ENCODE results near the gene NEURL1.
"Not testable (repeated sequence)": the region's sequence is repeated elsewhere in the genome, so short reads cannot be mapped to it uniquely, and the experiment has no call there.

NEURL1 gene

DNA sequence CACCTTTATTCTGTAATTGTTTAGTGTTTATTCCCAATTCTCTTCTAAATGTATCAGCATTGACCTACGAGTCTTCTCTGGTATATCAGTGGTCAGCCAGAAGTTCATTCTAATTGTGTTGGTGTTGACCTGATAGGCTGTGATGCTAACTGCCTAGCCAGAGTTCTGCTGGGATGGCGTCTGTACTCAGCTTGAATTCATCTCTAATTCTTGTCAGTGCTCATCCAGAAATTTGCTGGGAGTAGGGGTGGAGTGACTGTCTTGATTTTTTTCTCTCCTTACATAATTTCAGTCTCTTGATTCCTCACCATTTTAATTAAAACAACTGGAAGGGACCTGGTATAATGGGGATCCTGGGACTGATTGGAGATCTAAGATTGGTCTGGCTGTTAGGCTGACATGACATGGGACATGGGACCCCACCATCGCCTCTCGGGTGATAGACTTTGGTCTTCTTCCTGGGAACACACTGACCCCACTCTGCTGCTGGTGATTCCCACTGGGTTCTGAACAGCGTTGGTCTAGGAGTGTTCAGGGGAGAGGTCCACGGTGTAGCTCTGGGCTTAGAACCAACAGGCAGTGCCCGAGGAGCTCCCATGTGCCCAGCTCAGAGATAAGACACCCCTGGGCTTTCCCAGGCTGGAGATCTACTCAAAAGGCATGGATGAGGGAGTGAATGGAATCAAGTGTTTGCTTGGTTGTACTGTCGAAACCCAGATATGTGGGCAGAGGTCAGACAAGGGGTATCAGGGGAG is 3.8 kb downstream of the NEURL1 start:
- Mint-ChIP-seq H3K4me1 (peaks cover 23% of the 10 kb centered on the region), H3K36me3 (ENCODE audit: low read depth) (no peaks in the 10 kb centered on the region), H3K9me3 (no peaks in the 10 kb centered on the region), H3K4me3 (no peak overlapping the region), H3K27ac (no peak overlapping the region), H3K27me3 (peaks cover 80% of the 10 kb centered on the region)
- no peak for DNase-seq
- no peak for ATAC-seq

DNA sequence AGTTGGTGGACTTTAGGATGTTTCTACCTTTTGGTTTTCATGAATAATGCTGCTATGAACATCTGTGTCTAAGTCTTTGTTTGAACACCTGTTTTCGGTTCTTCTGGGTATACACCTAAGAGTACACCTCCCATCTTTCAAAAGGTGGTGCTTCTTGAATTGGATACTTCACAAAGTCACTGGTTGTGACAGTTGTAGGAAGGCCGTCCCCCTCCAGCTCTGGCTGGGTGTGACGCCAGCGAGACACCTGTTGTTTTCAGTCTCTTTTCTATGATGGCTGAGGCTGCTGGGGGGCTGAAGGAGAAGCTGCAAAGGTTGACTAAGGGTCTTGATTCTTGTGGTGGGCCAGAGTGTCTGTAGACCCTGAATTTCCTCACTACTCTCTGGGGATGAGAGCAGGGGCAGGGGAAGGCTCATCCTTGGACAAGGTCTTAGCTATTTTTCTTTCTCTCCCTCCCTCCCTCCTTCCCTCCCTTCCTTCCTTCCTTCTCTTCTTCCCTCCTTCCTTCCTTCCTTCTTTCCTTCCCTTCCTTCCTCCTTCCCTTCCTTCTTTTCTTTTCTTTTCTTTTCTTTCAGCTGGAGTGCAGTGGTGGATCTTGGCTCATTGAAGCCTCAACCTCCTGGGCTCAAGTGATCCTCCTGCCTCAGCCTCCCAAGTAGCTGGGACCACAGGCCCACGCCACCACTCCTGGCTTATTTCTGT is 5.6 kb downstream of the NEURL1 start:
- H3K4me3 Mint-ChIP-seq, result no peak overlapping the region
- peaks cover 78% of the 10 kb centered on the region for H3K27me3 Mint-ChIP-seq
- no peaks in the 10 kb centered on the region for H3K36me3 Mint-ChIP-seq (ENCODE audit: low read depth)
- no peak for DNase-seq
- peaks cover 21% of the 10 kb centered on the region for H3K4me1 Mint-ChIP-seq
- no peak for ATAC-seq
- no peaks in the 10 kb centered on the region for H3K9me3 Mint-ChIP-seq
- H3K27ac Mint-ChIP-seq, result no peak overlapping the region

DNA sequence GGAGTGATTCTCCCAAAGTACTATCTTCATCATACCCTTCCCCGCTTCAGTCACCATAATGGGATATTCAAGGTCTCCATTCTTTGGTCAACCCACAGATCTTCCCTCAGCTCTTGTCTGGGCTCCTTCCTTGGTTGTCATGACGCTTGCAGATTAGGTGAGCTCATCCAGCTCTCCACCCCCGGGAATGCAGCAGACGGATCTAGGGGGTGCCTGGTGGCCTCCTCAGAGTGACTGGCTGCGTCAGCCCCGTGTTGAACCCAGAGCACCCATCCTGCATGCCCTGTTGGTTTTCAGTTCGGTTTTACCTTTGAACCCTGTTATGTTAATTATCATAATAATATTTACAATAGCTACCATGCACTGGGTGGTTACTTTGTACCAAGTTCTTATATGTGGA is 6.4 kb downstream of the NEURL1 start:
- Mint-ChIP-seq H3K27me3 (peaks cover 74% of the 10 kb centered on the region), H3K9me3 (no peaks in the 10 kb centered on the region), H3K4me1 (peaks cover 26% of the 10 kb centered on the region), H3K27ac (no peak overlapping the region), H3K36me3 (ENCODE audit: low read depth) (peaks cover 1% of the 10 kb centered on the region), H3K4me3 (no peak overlapping the region)
- ATAC-seq (no peak), DNase-seq (no peak)

DNA sequence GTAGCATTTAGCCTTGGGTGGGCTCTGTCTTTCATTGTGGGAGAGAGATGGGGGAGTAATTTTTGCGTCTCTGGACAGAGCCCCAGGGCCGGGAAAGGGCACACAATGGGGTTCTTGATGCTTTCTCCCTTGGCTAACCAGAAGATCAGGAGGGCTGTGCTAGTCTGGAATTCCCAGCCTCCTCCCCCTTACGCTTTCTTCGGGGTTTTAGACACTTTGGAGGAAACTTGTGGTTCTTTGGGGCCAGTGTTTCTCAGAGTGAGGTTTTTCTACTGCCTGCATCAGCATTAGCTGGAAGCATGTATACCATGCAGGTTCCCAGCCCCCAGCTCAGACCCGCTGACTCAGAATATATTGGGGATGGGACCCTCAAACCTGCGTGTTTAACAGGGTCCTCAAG is 7.0 kb downstream of the NEURL1 start:
- peaks cover 1% of the 10 kb centered on the region for H3K36me3 Mint-ChIP-seq (ENCODE audit: low read depth)
- ATAC-seq, result no peak
- H3K27ac Mint-ChIP-seq, result no peak overlapping the region
- H3K4me3 Mint-ChIP-seq, result no peak overlapping the region
- no peak for DNase-seq
- H3K4me1 Mint-ChIP-seq, result peaks cover 26% of the 10 kb centered on the region
- peaks cover 68% of the 10 kb centered on the region for H3K27me3 Mint-ChIP-seq
- H3K9me3 Mint-ChIP-seq, result no peaks in the 10 kb centered on the region

DNA sequence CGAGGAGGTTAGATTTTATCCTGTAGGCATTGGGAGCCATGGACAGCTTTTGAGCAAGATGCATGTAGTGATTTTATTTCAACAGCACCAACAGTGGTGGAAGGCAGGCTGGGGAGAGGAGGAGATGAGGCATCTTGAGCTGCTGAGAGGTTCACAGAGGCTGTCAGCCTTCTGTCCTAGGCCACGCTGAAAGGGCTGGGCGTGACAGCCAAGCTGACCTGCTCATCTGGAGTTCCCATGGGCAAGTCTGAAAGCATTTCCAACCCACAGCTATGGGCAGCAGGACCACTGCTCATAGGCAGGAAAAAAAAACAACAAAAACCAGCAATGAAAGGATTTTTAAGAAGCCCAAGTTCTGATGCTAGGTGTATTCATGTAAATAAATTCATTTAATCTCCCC is 7.7 kb downstream of the NEURL1 start:
- DNase-seq (no peak), ATAC-seq (no peak)
- H3K36me3 Mint-ChIP-seq (ENCODE audit: low read depth), result peaks cover 1% of the 10 kb centered on the region
- H3K27ac Mint-ChIP-seq, result no peak overlapping the region
- peaks cover 26% of the 10 kb centered on the region for H3K4me1 Mint-ChIP-seq
- peaks cover 67% of the 10 kb centered on the region for H3K27me3 Mint-ChIP-seq
- no peak overlapping the region for H3K4me3 Mint-ChIP-seq
- no peaks in the 10 kb centered on the region for H3K9me3 Mint-ChIP-seq

DNA sequence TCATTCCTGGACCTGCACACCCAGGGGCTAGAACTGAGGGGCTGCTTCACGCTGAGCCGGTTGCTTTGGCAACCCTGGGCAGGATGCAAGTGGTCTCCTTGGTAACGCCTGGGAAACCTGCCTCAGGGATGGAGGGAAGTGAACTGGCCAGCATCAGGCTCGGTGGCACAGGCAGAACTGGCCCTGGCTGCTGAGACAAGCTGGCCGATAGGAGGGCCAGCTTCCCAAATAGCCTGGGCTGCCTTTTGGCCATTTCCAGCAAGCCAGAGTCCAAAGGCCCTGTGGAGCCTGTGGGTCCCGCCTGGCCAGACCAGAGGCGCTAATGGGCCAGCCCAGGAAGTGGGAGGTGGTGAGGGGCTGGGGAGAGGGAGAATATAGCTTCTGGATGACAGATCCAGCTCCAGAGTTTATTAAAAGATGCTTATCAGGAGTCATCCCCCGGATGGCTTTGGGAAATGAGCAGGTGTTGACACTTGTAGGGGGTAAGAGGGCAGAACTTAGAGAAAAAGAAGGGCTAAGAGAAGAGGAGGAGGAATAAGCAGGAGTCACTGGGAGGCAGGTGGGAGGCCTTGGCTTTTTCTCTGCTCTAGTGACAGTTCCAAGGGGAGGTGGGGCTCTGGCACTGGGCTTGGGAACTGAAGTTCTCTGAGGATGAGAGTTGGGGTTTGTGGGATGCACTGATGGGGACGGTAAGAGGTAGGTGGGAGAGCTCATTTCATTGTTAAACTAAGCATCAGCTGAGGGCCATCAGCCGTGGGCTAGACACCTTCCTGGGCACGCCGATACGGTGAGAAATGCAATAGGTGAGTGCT is 9.6 kb downstream of the NEURL1 start:
- Mint-ChIP-seq H3K9me3 (no peaks in the 10 kb centered on the region), H3K4me3 (no peak overlapping the region), H3K36me3 (ENCODE audit: low read depth) (peaks cover 1% of the 10 kb centered on the region), H3K27ac (no peak overlapping the region), H3K27me3 (peaks cover 70% of the 10 kb centered on the region), H3K4me1 (peaks cover 26% of the 10 kb centered on the region)
- DNase-seq (no peak), ATAC-seq (no peak)

DNA sequence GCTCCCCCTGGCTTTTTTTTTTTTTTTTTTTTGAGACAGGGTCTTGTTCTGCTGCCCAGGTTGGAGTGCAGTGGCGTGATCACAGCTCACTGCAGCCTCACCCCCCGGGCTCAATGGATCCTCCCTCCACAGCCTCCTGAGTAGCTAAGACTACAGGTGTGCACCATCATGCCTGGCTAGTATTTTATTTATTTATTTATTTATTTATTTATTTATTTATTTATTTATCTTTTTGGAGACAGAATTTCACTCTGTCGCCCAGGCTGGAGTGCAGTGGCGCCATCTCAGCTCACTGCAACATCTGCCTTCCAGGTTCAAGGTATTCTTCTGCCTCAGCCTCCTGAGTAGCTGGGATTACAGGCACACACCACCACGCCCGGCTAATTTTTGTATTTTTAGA is 10.3 kb downstream of the NEURL1 start:
- DNase-seq; H3K27ac Mint-ChIP-seq; H3K4me3 Mint-ChIP-seq; H3K9me3 Mint-ChIP-seq; H3K36me3 Mint-ChIP-seq (ENCODE audit: low read depth); ATAC-seq: not testable (repeated sequence)
- Mint-ChIP-seq H3K27me3 (peaks cover 67% of the 10 kb centered on the region), H3K4me1 (peaks cover 26% of the 10 kb centered on the region)

DNA sequence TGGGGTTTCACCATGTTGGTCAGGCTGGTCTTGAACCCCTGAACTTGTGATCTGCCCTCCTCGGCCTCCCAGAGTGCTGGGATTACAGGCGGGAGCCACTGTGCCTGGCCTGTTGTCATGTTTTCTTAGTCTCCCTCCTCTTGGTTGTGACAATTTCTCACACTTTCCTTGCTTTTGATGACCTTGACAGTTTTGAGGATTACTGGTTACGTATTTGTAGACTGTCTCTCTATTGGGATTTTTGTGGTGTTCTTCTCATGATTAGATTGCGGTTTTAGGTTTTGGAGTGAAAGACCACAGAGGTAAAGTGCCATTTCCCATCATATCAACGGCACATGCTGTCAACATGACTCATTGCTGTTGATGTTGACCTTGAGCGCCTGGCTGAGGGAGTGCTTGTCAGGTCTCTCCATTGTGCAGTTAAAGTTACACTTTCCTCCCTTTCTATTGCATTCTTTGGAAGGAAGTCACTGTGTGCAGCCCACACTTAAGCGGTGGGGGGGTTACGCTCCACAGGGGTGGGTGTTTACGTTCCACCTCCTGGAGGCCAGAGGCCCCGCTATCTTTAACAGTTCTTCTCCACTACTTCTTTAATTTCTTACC is 10.8 kb downstream of the NEURL1 start:
- DNase-seq (no peak), ATAC-seq (peak; percentile 92)
- Mint-ChIP-seq H3K4me1 (peaks cover 26% of the 10 kb centered on the region), H3K27ac (peak overlapping the region; percentile 79), H3K27me3 (peaks cover 63% of the 10 kb centered on the region), H3K4me3 (peak overlapping the region; percentile 36), H3K9me3 (no peaks in the 10 kb centered on the region), H3K36me3 (ENCODE audit: low read depth) (peaks cover 1% of the 10 kb centered on the region)

DNA sequence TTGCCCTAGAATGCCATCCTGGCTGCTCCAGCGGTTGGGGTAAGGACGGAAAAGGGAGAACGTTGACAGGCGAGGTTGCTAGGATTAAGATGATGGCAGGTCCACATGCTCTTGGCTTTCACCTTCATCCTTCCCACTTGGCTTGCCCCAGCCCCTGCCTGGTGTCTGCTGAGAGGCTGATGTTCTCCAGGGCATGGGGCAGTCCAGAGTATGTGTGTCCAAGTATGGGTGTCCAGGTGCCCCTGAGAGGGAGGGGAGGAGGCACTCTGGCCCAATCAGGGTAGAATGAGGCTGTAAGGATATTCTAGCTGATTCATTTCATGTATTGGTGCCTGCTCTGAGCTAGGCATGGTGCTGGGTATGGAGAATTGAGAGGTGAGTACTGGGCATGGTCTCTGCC is 12.6 kb downstream of the NEURL1 start:
- Mint-ChIP-seq H3K27me3 (peaks cover 53% of the 10 kb centered on the region), H3K4me1 (peaks cover 15% of the 10 kb centered on the region), H3K4me3 (no peak overlapping the region), H3K36me3 (ENCODE audit: low read depth) (peaks cover 1% of the 10 kb centered on the region), H3K27ac (no peak overlapping the region), H3K9me3 (no peaks in the 10 kb centered on the region)
- DNase-seq, result no peak
- no peak for ATAC-seq

DNA sequence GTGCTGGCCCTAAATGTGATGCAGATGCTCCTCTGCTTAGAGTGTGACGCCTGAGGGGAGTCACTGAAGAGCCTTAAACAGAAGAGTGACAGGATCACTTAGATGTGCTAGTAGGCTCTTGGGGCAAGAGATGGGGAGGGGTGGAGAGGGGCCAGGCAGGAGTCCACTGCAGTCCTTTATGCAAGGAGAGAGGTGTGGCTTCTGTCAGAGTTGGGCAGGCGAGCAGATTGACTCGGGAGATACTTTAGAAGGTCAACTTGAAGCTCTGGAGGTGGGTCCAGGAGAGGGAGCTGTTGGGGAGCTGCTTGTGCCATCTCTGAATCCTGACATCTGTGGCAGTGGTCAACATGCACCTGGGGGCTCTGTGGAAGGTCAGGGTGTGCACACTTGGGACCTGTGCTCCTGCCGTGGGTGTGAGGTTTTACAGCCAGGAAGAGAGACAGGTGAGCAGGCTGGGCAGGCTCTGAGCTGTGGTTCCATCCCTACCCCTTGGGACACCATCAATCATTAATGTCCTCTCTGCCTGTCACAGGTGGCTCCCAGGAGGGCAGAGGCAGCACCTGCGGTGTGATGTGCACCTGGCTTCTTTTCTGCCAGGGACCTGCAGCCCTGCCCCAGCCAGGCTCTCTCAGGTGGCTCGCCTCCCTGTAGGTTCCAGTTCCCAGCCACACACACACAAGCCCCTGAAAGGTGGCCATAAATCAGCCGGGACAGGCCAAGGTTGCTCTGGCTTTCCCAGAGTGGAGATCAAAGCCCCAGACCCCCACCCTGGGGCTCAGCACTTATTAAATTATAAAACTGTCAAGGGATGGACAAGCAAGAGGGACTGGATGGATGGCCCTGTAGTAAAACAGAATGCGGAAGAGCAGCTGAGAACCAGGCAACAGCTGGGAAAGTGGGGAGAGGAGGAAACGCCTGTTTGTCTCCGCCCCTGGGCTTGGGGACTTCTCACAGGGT is 14.0 kb downstream of the NEURL1 start:
- H3K36me3 Mint-ChIP-seq (ENCODE audit: low read depth), result peaks cover 1% of the 10 kb centered on the region
- no peak for ATAC-seq

DNA sequence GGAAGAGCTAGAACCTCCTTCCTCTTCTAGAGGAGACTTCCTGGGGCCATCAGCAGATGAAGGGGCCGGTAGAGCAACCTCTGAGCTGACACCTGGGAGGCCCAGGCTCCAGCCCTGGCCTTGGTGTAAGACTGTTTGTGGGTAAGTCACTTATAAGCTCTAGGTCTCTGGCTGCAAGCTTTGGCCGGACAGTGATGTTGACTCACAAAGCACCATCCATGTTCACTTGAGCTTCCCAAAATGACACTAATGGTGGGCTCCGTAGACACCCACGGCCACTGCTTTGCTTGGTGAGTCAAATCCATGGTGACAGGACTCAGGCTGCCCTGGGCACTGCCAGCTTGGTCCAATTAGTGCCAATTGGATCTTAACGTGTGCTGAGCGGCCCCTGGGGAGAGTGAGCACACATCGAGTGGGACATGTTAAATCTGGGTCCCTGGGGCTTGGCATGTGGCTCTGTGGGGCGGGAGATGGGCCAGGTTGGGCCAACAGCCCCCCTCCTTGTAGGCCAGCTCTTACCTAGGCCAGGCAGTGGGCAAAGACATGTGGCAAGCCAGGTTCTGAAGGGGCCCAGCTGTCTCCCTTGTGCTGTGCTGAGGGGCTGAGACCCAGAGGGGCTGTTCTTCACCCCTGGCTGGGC is 16.7 kb downstream of the NEURL1 start:
- Mint-ChIP-seq H3K27me3 (peaks cover 29% of the 10 kb centered on the region), H3K4me1 (peaks cover 1% of the 10 kb centered on the region), H3K27ac (no peak overlapping the region), H3K36me3 (ENCODE audit: low read depth) (no peaks in the 10 kb centered on the region), H3K4me3 (no peak overlapping the region), H3K9me3 (no peaks in the 10 kb centered on the region)
- DNase-seq (no peak), ATAC-seq (no peak)

More for the DNA sequence above, 14.0 kb downstream of the NEURL1 start:
- H3K27me3 Mint-ChIP-seq, result peaks cover 41% of the 10 kb centered on the region
- H3K9me3 Mint-ChIP-seq, result no peaks in the 10 kb centered on the region
- H3K27ac Mint-ChIP-seq, result no peak overlapping the region
- DNase-seq, result no peak
- H3K4me3 Mint-ChIP-seq, result no peak overlapping the region
- peaks cover 14% of the 10 kb centered on the region for H3K4me1 Mint-ChIP-seq

DNA sequence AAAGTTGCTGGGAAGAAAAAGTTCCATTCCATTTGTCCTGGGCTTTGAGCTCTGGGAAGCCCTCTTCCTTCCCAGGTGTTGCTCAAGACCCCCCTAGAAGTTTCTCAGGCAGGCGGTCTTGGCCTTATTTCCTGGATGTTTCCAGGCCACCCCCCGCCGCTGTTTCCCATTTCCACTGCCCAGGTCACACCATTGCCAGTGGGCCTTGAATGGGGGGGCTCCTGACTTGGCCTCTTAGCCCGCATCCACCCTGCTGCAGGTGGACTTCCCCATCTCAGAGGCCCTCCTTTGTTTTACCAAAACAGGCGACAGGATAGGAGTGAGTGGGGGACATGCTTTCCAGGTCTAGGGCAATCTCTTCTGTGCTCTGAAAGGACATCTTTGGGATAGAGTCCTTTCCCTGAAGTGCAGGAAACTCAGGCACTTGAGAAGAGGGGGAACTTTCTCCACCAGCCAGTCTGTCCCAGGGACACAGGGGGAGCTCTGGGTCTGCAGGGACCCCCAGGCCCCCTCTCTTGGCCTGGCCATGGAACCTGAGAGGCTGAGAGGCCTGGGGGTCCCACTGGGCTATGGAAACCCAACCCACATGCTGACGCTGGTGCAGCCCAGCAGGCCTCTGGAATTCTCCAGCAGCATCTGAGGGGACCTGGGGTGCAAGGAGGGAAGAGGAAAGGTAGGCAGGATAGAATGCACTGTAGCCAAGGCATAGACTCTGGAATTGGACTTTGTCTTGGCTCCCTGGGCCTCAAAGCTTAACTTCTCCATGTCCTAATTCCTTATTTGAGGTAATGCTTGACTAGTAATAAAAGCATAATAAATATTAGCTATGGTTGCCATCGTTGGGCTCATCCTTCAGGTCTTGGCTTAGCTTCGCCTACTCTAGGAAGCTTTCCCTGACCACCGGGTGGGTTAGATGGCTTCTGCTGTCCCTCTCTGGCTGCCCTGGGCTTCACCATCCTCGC is 17.6 kb downstream of the NEURL1 start:
- Mint-ChIP-seq H3K27me3 (peaks cover 24% of the 10 kb centered on the region), H3K4me1 (peaks cover 5% of the 10 kb centered on the region), H3K27ac (no peak overlapping the region)

More for the DNA sequence above, 17.6 kb downstream of the NEURL1 start:
- ATAC-seq (no peak), DNase-seq (no peak)
- H3K4me3 Mint-ChIP-seq, result no peak overlapping the region
- no peaks in the 10 kb centered on the region for H3K9me3 Mint-ChIP-seq
- H3K36me3 Mint-ChIP-seq (ENCODE audit: low read depth), result no peaks in the 10 kb centered on the region

Measured in activated naive CD8-positive, alpha-beta T cell treated with anti-CD3 and anti-CD28 coated beads, Interleukin-2, amount 50 U/mL, for 24 hours (primary cell).